Measurements from ENCODE around the gene NEURL3. TPM values are rescaled to one million over a fixed set of nuclear protein-coding genes. Genes with fewer than 3 reads are reported as not detected.

Gene NEURL3
- total and polyA plus RNA-seq, 2 experiments from 2014 or later, result 1.8 to 8.1 TPM

DNA sequence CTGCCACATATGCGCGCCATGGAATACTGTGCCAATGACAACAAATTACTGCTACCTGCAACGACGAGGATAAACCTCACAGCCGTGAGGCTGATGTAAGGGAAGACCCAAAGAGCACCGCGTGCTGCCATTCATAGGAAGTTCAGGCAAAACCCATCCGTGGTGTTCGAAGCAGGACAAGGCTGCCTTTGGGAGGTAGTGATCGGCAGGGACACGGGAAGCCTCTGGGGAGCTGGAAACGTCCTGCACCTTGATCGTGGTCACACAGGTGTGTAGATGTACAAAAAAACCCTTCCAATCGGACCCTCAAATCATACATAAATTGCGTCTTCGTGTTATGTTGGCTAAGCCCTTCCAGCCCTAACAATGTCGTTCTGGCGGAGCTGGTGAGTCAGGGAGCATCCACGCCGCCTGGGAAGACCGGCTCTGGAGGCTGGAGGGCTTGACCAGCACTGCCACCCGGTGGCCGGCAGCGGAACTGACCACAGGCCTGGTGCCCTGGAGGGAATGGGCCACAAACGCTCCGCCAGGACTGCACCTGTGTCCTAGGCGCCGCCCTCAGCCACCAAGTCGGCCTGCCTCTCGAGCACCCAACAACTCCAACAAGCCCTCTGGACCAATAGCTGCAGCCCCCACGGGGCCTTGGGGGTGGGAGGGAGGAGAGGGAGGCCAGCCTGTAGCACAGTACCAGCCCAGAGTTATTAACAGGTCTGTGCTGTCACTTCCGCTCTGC lies 4.1 kb upstream of the NEURL3 start:
- no peaks in the 10 kb centered on the region for H3K79me2 ChIP-seq
- H3K9me2 ChIP-seq (replicated peaks; ENCODE audit: insufficient read depth), result no peaks in the 10 kb centered on the region
- H3K27ac ChIP-seq, result no peak overlapping the region
- DNase-seq (ENCODE audit: low spot score), result peak; percentile 95
- peaks cover 18% of the 10 kb centered on the region for H3K4me1 ChIP-seq (ENCODE audit: insufficient read depth)
- no peak for TF ChIP-seq EZH2phosphoT487 (IDR thresholded peaks at IDR 0.05; ENCODE audit: low read depth, severe bottlenecking, unreplicated experiment)
- TF ChIP-seq, protein P1, sequence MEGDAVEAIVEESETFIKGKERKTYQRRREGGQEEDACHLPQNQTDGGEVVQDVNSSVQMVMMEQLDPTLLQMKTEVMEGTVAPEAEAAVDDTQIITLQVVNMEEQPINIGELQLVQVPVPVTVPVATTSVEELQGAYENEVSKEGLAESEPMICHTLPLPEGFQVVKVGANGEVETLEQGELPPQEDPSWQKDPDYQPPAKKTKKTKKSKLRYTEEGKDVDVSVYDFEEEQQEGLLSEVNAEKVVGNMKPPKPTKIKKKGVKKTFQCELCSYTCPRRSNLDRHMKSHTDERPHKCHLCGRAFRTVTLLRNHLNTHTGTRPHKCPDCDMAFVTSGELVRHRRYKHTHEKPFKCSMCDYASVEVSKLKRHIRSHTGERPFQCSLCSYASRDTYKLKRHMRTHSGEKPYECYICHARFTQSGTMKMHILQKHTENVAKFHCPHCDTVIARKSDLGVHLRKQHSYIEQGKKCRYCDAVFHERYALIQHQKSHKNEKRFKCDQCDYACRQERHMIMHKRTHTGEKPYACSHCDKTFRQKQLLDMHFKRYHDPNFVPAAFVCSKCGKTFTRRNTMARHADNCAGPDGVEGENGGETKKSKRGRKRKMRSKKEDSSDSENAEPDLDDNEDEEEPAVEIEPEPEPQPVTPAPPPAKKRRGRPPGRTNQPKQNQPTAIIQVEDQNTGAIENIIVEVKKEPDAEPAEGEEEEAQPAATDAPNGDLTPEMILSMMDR (IDR thresholded peaks at IDR 0.05; ENCODE audit: poor library complexity), result peak; percentile 94
- H3K4me3 ChIP-seq, result no peak overlapping the region
- H4K20me1 ChIP-seq (ENCODE audit: insufficient read depth, poor library complexity, severe bottlenecking), result no peaks in the 10 kb centered on the region
- H3K4me2 ChIP-seq, result peak overlapping the region; percentile 38
- 30% methylated on average over 30 of the region's 32 CpGs for WGBS (ENCODE audit: low lambda C conversion rate, missing lambda C conversion rate)
- H3K27me3 ChIP-seq, result no peaks in the 10 kb centered on the region
- no peaks in the 10 kb centered on the region for H3K36me3 ChIP-seq (replicated peaks; ENCODE audit: insufficient read depth, low read depth)
- no peak overlapping the region for H2AFZ ChIP-seq
- H3K9me3 ChIP-seq (ENCODE audit: low read depth), result no peaks in the 10 kb centered on the region

DNA sequence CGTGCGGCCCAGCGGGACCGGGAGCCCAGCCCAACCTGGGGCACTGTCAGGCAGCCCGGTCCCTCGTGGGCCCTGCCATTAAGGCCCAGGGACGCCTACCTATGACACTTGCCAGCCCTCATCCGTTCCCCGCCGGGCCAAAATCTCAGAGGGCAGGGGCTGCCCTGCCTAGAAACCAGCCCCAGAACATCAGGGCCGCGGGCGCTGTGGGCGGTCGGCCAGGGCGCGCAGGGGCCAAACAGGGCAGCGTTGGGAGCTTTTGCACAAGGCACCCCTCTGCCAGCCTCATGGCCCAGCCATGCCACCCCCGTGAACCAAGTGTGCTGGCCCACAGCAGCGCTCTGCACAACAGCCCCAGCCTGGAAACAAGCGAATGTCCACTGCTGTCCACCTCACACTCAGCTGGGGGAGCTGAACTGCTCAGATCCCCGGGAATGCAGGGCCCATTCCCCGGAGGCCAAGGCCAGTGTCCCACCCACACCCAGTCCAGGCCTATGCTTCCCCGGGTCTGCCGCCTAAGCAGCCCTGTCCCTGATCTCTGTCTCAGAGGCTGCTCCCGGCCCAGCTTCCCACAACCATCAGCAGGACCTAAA lies 3.5 kb upstream of the NEURL3 start:
- Histone ChIP-seq H3K9me2 (replicated peaks; ENCODE audit: insufficient read depth) (no peaks in the 10 kb centered on the region), H4K20me1 (ENCODE audit: insufficient read depth, poor library complexity, severe bottlenecking) (no peaks in the 10 kb centered on the region), H3K4me2 (peak overlapping the region; percentile 78), H2AFZ (no peak overlapping the region), H3K4me1 (ENCODE audit: insufficient read depth) (peaks cover 18% of the 10 kb centered on the region), H3K27me3 (no peaks in the 10 kb centered on the region), H3K36me3 (replicated peaks; ENCODE audit: insufficient read depth, low read depth) (no peaks in the 10 kb centered on the region), H3K9me3 (ENCODE audit: low read depth) (no peaks in the 10 kb centered on the region), H3K27ac (no peak overlapping the region), H3K79me2 (no peaks in the 10 kb centered on the region), H3K4me3 (no peak overlapping the region)
- no peak for TF ChIP-seq EZH2phosphoT487 (IDR thresholded peaks at IDR 0.05; ENCODE audit: low read depth, severe bottlenecking, unreplicated experiment)
- no peak for DNase-seq (ENCODE audit: low spot score)
- 85% methylated on average over 25 of the region's 26 CpGs for WGBS (ENCODE audit: low lambda C conversion rate, missing lambda C conversion rate)

DNA sequence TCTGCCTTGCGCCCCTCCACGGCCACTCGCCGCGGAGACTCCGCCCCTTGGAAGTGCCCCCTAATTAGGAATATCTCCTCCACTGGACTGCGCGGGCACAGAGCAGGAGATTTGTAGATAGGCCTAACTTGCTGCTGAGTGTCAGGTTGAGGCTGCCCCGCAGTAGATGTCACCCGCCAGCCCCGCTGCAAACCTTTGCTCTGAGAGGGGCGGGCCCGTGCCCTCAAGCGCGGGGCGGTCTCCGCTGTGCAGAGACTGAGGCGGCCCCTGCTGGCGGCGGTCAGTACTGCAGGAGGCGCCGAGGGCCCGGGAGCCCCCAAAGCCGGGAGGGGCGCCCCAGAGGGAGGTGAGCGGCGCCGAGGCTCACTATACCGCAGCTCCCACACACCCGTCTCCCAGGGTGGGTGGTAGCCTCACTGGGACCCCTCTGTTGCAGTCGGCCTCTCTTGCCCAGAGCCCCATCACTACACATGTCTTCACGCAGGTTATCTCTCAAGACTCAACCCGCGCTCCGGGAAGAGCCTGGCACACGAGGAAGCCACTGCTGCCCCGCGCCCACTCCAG lies 2.9 kb upstream of the NEURL3 start:
- Histone ChIP-seq H3K9me2 (replicated peaks; ENCODE audit: insufficient read depth) (no peaks in the 10 kb centered on the region), H2AFZ (peak overlapping the region; percentile 56), H3K4me1 (ENCODE audit: insufficient read depth) (peaks cover 18% of the 10 kb centered on the region), H3K4me3 (no peak overlapping the region), H3K27me3 (no peaks in the 10 kb centered on the region), H4K20me1 (ENCODE audit: insufficient read depth, poor library complexity, severe bottlenecking) (no peaks in the 10 kb centered on the region), H3K27ac (no peak overlapping the region), H3K4me2 (peak overlapping the region; percentile 78), H3K79me2 (no peaks in the 10 kb centered on the region), H3K9me3 (ENCODE audit: low read depth) (no peaks in the 10 kb centered on the region), H3K36me3 (replicated peaks; ENCODE audit: insufficient read depth, low read depth) (no peaks in the 10 kb centered on the region)
- 28% methylated on average over 37 of the region's 38 CpGs for WGBS (ENCODE audit: low lambda C conversion rate, missing lambda C conversion rate)
- TF ChIP-seq EZH2phosphoT487 (IDR thresholded peaks at IDR 0.05; ENCODE audit: low read depth, severe bottlenecking, unreplicated experiment) (no peak), EZH2 (IDR thresholded peaks at IDR 0.05; ENCODE audit: borderline replicate concordance) (no peak)
- TF ChIP-seq, protein P1 (IDR thresholded peaks at IDR 0.05; ENCODE audit: poor library complexity), result peak; percentile 97
- peak; percentile 87 for DNase-seq (ENCODE audit: low spot score)

DNA sequence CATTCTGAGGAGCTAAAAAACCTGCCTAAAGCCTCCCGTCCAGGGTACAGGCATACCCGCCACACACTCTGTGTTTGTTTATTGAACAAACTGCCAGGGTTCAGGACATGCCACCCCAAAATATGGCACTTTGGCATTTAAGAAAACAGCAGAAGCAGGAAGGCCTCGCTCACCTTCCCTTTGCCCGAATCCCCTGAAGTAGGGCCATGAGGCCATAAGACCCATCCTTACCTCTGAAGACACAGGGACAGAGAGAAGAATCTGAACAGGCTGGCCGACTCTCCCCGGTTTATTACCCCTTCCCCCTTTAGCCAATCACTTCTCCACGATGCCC lies 1.7 kb upstream of the NEURL3 start:
- Histone ChIP-seq H3K4me1 (ENCODE audit: insufficient read depth) (peaks cover 18% of the 10 kb centered on the region), H3K9me2 (replicated peaks; ENCODE audit: insufficient read depth) (no peaks in the 10 kb centered on the region), H3K27me3 (no peaks in the 10 kb centered on the region), H3K4me2 (no peak overlapping the region), H3K79me2 (no peaks in the 10 kb centered on the region), H4K20me1 (ENCODE audit: insufficient read depth, poor library complexity, severe bottlenecking) (no peaks in the 10 kb centered on the region), H3K36me3 (replicated peaks; ENCODE audit: insufficient read depth, low read depth) (no peaks in the 10 kb centered on the region), H2AFZ (no peak overlapping the region), H3K4me3 (no peak overlapping the region), H3K9me3 (ENCODE audit: low read depth) (no peaks in the 10 kb centered on the region), H3K27ac (peak overlapping the region; percentile 88)
- no peak for DNase-seq (ENCODE audit: low spot score)
- 89% methylated on average over 7 of the region's 7 CpGs for WGBS (ENCODE audit: low lambda C conversion rate, missing lambda C conversion rate)
- TF ChIP-seq, protein P1 (IDR thresholded peaks at IDR 0.05; ENCODE audit: poor library complexity), result no peak
- no peak for TF ChIP-seq EZH2 (IDR thresholded peaks at IDR 0.05; ENCODE audit: borderline replicate concordance)
- no peak for TF ChIP-seq EZH2phosphoT487 (IDR thresholded peaks at IDR 0.05; ENCODE audit: low read depth, severe bottlenecking, unreplicated experiment)
